Stimulated activated CD8-positive, alpha-beta memory T cell treated with anti-CD3 and anti-CD28 coated beads, Interleukin-15, amount 100 ng/mL, for 48 hours (primary cell): ENCODE measurements around the gene ZFYVE1.
"Not testable (repeated sequence)": the region's sequence is repeated elsewhere in the genome, so short reads cannot be mapped to it uniquely, and the experiment has no call there.

Experiments used
- DNase-seq, 2 donors: peaks; one replicate each; pipeline ENCODE4 v3.0.0-alpha.2; 2020; ENCODE audit warnings: low read depth in 2 of 2

ZFYVE1 gene

DNA sequence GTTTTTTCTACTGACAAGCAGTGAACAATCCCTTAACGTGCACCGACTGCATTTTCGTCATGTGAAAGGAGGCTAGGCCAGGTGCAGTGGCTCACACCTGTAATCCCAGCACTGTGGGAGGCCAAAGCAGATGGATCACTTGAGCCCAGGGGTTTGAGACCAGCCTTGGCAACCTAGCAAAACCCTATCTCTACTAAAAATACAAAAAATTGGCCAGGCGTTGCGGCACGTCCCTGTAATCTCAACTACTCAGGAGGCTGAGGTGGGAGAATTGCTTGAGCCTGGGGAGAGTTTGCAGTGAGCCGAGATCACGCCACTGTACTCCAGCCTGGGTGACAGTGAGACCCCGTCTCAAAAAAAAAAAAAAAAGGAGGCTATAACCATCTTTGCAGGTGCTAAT lies 22.3 kb downstream of the ZFYVE1 start:
- not testable (repeated sequence) for DNase-seq

DNA sequence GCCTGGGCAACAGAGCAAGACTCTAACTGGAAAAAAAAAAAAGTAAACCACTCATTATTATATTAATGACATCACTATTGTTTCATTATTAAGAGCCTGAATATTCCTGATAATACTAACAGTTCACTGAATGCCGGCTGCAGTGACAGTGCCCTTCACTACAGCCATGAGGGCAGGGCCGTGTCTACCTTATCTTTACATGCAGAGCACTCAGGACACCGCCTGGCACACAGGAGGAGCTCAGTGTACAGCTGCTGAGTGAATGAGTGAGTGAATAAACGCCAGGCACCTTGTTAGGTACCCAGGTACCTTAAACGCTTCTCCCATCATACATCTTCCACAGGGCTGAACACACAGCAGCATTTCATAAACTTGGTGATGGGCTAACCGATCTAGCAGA lies 23.2 kb downstream of the ZFYVE1 start:
- no peak for DNase-seq

DNA sequence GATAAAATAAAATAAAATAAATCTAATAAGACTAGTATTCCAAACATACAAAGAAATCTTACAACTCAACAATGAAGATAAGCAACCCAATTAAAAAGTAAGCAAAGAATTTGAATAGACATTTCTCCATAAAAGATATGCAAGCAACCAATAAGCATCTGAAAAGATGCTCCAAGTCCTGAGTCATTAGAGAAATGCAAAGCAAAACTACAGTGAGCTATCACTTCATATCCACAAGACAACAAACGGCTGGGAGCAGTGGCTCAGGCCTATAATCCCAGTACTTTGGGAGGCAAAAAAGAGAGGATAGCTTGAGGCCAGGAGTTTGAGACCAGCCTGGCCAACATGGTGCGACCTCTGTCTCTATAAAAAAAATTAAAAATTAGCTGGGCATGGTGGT lies 26.8 kb downstream of the ZFYVE1 start:
- DNase-seq: no peak

DNA sequence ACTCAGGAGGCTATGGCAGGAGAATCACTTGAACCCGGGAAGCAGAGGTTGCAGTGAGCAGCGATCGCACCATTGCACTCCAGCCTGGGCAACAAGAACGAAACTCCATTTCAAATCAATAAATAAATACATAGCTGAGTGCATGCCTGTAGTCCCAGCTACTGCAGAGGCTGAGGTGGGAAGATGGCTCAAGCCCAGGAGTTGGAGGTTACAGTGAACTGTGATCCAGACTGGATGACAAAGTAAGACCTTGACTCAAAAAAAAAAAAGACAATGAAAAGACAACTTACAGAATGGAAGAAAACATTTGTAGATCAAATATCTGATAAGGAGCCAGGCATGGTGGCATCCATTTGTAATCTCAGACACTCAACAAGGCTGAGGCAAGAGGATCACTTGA lies 27.6 kb downstream of the ZFYVE1 start:
- DNase-seq: no peak

DNA sequence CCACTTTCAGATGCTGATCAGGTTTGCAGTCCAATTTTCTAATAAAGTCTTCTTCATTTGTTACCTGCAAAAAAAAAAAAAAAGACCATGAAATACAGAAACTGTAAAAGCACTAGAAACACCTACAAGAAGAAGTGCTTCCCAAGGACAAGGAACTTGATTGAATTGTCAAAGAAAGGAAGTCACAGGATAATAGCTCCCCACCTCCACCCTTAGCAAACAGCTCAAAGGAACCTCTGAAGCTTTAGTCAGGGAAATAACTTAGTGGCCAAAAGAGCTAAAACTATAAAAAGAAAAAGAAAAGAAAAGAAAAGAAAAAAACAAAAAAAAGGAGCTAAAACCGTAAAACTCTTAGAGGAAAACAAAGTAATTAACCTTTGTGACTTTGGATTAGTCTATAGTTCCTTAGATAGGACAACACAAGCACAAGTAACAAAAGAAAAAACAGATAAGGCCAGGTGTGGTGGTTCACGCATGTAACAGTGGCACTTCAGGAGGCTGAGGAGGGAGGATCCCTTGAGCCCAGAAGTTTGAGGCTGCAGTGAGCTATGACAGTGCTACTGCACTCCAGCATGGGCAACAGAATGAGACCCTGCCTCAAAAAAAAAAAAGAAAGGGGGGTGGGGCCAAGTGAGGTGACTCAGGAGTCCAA lies 28.5 kb downstream of the ZFYVE1 start:
- no peak for DNase-seq

DNA sequence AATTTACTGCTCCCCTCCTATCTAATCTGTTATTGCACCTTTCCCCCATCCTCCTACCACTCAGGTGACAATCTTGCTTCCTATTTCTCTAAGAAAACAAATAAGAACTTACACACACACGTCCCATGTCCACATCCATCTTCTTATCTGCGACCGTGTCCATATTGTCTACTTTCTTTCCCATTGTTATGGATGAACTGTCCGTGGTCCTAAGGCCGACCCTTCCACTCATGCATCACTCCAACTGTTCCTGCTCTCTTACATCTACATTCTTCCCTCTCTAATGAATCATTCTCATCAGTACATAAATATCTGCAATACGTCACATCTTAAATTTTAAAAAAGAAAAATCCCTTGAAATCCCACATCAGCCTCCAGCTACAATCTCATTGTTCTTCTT lies 30.0 kb downstream of the ZFYVE1 start:
- DNase-seq: no peak

DNA sequence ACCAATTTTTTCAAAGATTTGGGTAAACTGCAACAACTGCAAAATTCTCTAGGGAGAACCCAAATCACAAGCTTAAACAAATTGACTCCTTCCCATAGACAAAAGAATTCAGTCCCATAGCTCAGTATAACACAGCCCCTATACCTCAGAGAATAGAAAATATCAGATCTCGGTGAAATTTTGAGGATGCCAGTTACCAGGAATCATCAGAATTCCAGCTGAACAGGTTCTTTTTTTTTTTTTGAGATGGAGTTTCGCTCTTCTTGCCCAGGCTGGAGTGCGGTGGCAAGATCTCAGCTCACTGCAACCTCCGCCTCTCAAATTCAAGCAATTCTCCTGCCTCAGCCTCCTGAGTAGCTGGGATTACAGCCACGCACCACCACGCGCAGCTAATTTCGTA lies 36.7 kb downstream of the ZFYVE1 start:
- DNase-seq: no peak

DNA sequence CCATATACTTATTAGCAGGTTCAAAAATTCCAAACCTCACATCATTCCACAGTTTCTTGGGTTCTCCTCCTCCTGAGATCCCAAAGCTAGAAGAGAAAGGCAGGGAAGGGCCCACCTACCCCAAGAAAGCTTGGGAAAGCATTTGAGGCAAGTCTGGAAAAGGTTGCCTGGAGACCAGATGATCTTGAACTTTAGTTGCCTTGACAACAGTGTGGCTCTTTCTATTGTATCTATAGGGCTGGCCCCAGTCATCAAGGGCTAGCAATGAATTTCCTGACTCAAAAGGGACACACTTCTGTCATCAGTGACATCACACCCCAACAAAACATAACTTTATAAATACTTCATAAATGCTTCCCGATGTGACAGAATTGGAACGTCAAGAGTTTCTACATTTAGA lies 40.0 kb downstream of the ZFYVE1 start:
- no peak for DNase-seq

DNA sequence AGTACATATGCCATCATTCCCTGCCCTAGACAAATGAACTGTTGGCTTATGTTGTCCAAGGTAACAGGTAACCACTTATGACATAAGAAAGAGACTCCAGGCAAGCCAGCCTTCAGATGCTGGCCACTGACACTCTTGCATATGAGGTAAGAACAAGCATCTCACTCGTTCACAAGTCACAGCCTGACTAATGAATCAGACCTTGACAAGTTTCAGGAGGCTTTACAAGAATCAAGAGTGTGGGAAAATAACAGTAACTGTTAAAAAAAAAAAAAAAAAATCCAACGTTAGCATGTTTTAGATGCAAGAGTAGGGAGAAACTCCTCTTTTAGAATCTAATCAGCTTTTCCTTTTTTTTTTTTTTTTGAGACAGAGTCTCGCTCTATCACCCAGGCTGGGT lies 40.7 kb downstream of the ZFYVE1 start:
- no peak for DNase-seq

DNA sequence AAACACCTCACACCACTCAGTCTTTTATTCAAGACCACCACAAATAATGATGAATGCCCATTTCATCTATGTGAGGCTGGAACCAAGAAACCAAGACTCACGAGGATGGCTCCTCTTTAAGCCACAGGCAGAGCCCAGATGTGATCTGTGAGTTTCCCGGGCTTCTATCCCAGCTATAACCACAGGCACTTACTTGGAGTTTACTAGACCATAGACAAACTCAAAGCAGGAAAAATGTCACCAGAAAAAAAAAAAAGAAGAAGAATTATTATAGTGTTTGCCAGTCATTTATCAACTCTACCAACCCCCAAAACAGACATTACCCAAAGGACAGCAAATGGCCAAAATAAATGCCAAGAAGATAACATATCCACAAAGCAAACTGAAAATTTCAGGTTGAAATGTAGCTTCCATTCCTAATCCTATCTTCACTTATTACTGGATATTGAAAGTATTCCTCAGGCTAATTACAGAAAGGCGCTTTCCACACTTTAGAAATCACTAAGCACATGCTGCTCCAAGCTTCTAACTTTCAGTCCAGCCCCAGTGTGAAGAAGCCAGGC lies 44.7 kb downstream of the ZFYVE1 start:
- DNase-seq: no peak

DNA sequence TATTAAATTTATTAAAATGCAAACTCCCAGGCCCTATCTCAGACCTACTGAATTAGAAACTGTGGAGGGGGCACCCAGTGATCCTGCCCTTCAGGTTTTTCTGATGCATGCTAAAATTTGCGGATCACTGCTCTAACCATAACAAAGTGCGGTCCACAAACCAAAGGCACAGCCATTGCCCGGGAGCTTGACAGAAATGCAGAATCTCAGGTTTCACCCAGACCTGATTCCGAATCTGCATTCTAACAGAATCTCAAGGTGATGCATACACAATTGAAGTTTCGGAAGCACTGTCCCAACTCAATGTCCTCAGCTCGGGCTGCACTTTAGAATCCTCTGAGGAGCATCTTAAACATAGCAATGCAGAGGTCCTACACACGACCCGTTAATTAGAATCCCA lies 46.0 kb downstream of the ZFYVE1 start:
- no peak for DNase-seq

DNA sequence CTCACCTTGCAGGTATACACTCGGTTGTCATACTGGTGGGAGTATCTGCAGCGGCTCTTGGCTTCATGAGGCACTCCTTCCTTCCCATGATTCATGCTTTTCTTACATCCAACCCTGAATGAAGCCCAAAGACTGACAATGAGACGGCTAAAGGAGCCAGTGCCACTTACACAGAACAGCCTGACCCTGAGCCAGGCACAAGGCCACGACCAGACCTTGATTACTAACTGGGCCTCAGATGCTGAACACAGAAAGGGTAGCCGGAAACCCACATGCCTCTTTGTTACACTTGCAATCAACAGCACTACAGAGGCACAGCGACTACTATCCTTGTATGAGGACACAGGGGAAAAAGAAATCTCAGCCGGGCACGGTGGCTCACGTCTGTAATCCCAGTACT lies 48.0 kb downstream of the ZFYVE1 start:
- no peak for DNase-seq

DNA sequence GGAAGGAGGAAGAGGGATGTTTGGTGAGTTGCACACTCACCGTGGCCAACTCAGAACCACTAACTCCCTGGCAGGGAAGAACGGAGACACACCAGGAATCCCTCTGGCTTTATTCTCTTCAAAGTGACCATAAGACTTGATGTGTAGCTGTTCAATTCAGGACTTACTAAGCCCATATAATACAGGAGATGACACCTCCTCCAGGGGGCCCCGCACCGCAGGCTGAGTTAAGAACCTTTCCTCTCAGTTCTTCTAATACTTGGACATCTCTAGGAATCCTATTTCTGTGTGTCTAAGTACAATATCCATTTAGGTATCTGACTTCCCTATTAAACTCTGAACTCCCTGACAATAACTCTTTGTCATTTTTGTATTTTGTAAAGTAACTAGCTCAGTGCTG lies 51.1 kb downstream of the ZFYVE1 start:
- DNase-seq: no peak

DNA sequence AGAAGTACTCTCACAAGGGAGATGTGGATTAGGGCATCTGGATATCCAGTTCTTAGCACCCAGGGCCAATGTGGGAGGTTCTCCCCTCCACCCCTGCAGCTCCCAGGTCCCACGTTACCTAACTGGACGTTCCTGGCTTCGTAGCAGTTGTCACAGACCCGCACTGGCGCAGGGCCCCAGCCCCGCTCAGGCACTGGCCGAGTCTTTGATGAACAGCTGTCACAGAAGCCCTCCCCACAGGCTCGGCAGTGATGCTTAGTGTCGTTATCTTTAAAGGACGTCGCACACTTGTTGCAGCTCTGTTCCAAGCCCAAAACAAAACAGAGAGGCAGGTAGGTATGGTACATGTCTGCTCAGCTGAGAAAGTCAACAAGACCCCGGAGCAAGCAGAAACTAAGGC lies 52.2 kb downstream of the ZFYVE1 start:
- DNase-seq: no peak

DNA sequence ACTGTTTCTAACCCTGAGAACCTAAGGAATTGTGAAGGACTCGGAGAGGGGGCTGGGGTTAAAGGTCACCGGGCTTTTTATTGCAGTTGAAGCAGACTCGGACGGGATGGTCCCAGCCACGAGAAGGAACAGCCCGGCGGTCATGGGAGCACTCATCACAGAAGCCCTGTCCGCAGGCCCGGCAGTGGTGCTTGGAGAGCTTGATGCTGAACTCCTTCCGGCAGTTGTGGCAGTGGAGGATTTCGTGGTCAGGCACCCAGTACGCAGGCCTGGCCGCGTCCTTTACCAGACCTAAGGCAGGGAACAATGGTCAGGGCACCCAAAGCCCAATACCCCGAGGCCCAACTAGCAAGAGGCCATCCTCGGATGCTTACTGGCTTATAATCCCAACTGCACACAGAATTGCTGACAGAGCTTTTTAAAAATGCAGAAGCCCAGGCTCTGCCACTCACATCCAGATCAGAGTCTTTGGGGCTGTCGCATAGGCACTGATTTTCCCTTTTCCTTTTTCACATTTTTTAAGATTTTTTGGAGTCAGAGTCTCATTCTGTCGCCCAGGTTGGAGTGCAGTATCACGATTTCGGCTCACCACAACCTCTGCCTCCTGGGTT lies 56.0 kb downstream of the ZFYVE1 start:
- DNase-seq: no peak

DNA sequence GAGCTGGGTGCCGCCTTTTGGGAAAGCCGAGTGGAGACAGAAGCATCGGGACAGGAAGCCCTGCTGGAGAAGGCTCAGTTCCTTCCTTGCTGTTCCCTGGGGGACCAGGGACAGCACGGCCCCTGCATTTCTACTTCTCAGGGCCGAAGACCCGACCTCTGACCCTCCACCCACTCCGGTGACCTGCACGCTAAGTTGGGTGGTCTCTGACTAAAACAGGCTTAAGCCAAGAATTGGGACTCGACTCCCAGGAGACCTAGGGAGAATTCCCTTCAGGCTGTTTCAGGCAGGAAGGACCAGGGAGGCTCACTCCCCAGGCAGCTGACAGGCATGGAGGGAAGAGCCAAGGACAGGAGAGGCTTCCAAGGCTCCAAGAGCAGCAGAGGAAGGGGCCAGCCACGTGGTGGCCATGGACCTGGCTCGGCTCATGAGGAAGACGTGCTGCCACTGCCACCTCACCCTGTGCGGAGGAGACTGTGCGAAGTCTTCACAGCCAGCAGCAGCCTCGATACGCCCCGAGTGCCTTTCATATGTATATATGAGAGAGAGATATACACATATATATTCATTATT lies 56.8 kb downstream of the ZFYVE1 start:
- DNase-seq: no peak

DNA sequence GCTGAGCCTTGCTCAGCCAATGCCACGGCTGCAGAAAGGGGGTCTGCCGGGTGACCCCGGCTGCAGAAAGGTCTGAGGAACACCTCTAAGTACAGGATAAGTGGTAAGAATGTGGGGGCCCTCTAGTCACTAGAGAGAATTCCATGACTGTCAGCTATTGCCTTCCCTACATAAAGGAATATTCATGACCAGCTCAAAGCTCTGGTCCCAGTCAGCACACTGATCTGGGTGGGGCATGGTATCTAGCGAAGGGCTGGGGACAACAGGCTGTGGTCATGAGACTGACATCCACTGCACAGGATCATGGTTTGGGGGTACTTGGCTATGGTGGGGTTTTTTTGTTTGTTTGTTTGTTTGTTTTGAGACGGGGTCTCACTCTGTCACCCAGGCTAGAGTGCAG lies 58.6 kb downstream of the ZFYVE1 start:
- DNase-seq: no peak

DNA sequence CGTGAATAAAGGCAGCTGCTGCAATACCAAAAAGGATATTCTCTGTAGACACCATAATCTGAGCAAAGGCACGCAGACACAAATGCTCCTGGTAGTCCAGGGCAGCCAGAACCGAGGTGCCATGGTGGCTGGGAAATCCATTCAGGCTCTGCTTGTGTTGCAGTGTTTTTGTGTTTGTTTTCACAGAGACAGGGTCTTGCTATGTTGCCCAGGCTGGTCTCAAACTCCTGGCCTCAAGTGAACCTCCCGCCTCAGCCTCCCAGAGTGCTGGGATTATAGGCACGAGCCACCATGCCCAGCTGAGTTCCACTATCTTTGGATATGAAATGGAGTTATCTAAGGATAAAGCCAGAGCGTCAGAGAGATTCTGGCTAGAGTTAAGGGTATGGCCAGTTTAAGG lies 60.9 kb downstream of the ZFYVE1 start:
- DNase-seq: no peak

DNA sequence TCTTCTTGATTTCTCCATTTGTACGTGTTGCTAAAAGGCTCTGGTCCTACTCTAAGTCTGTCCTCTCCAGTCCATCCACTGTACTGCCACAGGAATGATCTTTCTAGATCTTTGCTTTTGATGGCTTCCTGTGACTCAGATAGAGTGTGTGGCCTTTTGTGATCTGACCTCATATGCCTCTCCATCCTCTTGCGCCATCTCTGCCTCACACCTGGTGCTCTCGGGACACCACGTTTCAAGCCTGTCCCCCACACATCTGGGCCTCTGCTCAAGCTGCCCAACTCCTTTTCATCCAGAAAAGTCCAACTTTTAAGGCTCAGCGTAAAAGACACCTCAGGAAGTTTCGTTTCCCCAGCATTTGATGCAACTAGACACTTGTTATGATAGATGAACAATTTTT lies 61.7 kb downstream of the ZFYVE1 start:
- no peak for DNase-seq

DNA sequence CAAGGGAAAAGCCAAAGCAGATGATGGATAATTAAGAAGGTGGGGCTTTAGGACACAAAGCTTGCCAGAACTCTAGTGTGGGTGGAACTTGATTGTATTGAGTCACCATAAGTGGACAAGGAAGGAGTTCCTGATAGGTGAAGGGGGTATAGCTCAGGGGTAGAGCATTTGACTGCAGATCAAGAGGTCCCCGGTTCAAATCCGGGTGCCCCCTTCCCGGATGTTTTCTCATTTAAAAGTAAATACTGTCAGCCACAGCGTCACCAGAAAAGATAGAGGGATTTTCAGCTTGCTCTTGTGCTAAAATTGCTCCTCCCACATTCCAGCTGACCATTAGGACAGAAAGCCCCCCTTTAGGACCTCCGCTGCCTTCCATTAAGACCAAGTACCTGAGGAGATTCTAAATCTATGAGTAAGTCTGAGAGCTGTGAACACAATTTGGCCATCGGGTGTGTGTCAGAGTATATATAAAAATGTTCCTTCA lies 64.0 kb downstream of the ZFYVE1 start:
- no peak for DNase-seq

DNA sequence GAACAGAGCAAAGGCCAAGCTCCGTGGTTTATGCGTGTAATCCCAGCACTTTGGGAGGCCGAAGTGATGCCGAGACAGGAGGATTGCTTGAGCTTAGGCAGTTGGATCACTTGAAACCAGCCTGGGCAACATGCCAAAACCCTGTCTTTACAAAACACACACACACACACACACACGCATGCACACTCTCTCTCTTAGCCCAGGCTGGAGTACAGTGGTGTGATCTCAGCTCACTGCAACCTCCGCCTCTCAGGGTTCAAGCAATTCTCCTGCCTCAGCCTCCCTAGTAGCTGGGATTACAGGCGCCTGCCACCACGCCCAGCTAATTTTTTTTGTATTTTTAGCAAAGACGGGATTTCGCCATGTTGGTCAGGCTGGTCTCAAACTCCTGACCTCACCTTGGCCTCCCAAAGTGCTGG lies 64.6 kb downstream of the ZFYVE1 start:
- not testable (repeated sequence) for DNase-seq

DNA sequence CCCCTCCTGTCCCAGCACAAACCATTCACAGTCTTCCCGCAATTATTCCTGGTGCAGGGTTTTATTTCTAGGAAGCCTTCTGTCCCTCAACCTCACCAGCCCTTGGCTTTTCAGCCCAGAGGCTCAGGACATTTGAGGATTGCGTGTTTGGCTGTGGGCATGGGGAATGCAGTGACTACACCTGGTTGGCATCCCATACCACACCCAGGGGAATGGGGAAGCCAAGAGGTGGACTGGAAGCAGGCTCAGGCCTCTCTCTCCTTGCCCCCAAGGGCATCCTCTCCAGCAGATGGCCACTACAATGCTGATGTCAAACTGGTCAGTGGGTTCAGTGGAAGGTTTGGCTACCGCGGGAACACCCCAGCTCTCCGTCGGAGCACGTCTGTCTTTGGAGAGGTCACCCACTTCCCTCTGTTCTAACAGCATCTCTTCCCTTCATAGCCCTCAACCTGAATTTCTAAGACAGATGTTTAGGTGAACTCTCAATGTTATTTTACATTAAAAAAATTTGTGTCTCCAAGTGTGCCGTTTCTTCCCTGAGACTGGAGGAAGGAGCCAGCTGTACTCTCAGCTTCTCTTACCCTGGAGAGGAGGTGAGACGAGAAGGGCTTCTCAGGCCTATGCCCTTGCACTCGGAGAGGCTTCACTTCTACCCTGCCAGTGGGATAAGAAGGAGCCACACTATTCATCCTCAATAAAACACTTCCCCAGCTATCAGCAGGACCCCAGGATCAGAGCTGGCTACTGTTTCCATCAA lies 65.1 kb downstream of the ZFYVE1 start:
- DNase-seq: no peak
